WERI-Rb-1 (cell line): ENCODE measurements around the gene FKBP7.
"Not testable (repeated sequence)": the region's sequence is repeated elsewhere in the genome, so short reads cannot be mapped to it uniquely, and the experiment has no call there.

Source experiments
- DNase-seq: peaks from one replicate; pipeline ENCODE4 v3.0.0-alpha.2; 2020
- H3K27ac ChIP-seq: fragments of 250-450 bp; sonication (Bioruptor Pico); 2 replicates; pipeline ENCODE4 v1.5.1; 2020; ENCODE audit warnings: mild to moderate bottlenecking, moderate library complexity
- H3K27me3 ChIP-seq: fragments of 250-450 bp; sonication (Bioruptor Pico); 2 replicates; pipeline ENCODE4 v1.5.1; 2021; ENCODE audit warnings: mild to moderate bottlenecking, low read depth, moderate library complexity; ENCODE audit not compliant: insufficient read depth, severe bottlenecking
- H3K36me3 ChIP-seq: fragments of 250-450 bp; sonication (Bioruptor Pico); 2 replicates; pipeline ENCODE4 v1.5.1; 2020; ENCODE audit warnings: mild to moderate bottlenecking, moderate library complexity
- H3K4me3 ChIP-seq: 2 replicates; pipeline ENCODE4 v1.5.1; 2011; ENCODE audit warnings: low read depth, mild to moderate bottlenecking, control low read depth, low read length
- H3K9me3 ChIP-seq: fragments of 250-450 bp; sonication (Bioruptor Pico); 2 replicates; pipeline ENCODE4 v1.5.1; 2021; ENCODE audit warnings: mild to moderate bottlenecking, moderate library complexity; ENCODE audit not compliant: severe bottlenecking
- CTCF ChIP-seq: IDR thresholded peaks from 2 replicates; pipeline ENCODE4 v1.5.1; 2011; ENCODE audit warnings: low read depth, mild to moderate bottlenecking, control low read depth, inconsistent platforms, low read length

The FKBP7 gene

GRCh38 chr2:178436662-178437061 lies 41.7 kb downstream of the FKBP7 start:
- no peak for DNase-seq
- no peaks in the 10 kb centered on the region for H3K27me3 ChIP-seq
- peaks cover 93% of the 10 kb centered on the region for H3K36me3 ChIP-seq
- H3K9me3 ChIP-seq, result no peaks in the 10 kb centered on the region
- no peak overlapping the region for H3K27ac ChIP-seq
- no peak for TF ChIP-seq CTCF
- H3K4me3 ChIP-seq, result no peak overlapping the region

GRCh38 chr2:178429336-178429735 lies 49.1 kb downstream of the FKBP7 start:
- H3K36me3 ChIP-seq, result peaks cover 71% of the 10 kb centered on the region
- H3K4me3 ChIP-seq, result no peak overlapping the region

GRCh38 chr2:178428396-178428806 lies 50.0 kb downstream of the FKBP7 start:
- DNase-seq, result no peak
- Histone ChIP-seq H3K36me3 (peaks cover 61% of the 10 kb centered on the region), H3K9me3 (no peaks in the 10 kb centered on the region), H3K27me3 (no peaks in the 10 kb centered on the region), H3K27ac (no peak overlapping the region), H3K4me3 (no peak overlapping the region)
- no peak for TF ChIP-seq CTCF

More at GRCh38 chr2:178429336-178429735, 49.1 kb downstream of the FKBP7 start:
- DNase-seq, result no peak
- H3K9me3 ChIP-seq, result no peaks in the 10 kb centered on the region
- H3K27me3 ChIP-seq, result no peaks in the 10 kb centered on the region
- no peak overlapping the region for H3K27ac ChIP-seq
- no peak for TF ChIP-seq CTCF

- Histone ChIP-seq H3K4me3 (no peak overlapping the region), H3K27me3 (no peaks in the 10 kb centered on the region), H3K36me3 (peaks cover 52% of the 10 kb centered on the region), H3K9me3 (no peaks in the 10 kb centered on the region), H3K27ac (no peak overlapping the region)
- DNase-seq, result no peak
- TF ChIP-seq CTCF, result no peak
These were observed 50.9 kb downstream of the FKBP7 start for GRCh38 chr2:178427458-178427857.

GRCh38 chr2:178426388-178426787 lies 52.0 kb downstream of the FKBP7 start:
- H3K9me3 ChIP-seq, result no peaks in the 10 kb centered on the region
- no peak overlapping the region for H3K4me3 ChIP-seq
- no peak for TF ChIP-seq CTCF
- DNase-seq, result no peak
- H3K27me3 ChIP-seq, result no peaks in the 10 kb centered on the region
- no peak overlapping the region for H3K27ac ChIP-seq
- peaks cover 41% of the 10 kb centered on the region for H3K36me3 ChIP-seq

GRCh38 chr2:178425255-178425827 lies 53.1 kb downstream of the FKBP7 start:
- Histone ChIP-seq H3K9me3 (no peaks in the 10 kb centered on the region), H3K27ac (no peak overlapping the region), H3K4me3 (no peak overlapping the region), H3K36me3 (peaks cover 33% of the 10 kb centered on the region), H3K27me3 (no peaks in the 10 kb centered on the region)
- no peak for DNase-seq
- no peak for TF ChIP-seq CTCF

- not testable (repeated sequence) for H3K27ac ChIP-seq, H3K4me3 ChIP-seq, DNase-seq, H3K9me3 ChIP-seq, H3K27me3 ChIP-seq
- peaks cover 20% of the 10 kb centered on the region for H3K36me3 ChIP-seq
These were observed 54.7 kb downstream of the FKBP7 start for GRCh38 chr2:178423746-178424145.
